ENCODE results near the gene PRMT9. TPM values are rescaled to one million over a fixed set of nuclear protein-coding genes. Genes with fewer than 3 reads are reported as not detected.

PRMT9 gene
- total RNA-seq (10.3 and 14.4 TPM in 2 replicates), polyA plus RNA-seq (6.2 and 8.8 TPM in 2 replicates), polyA minus RNA-seq (ENCODE audit: low replicate concordance) (2.3 and 3.5 TPM in 2 replicates)
- polyA plus RNA-seq (2012) = 4.8 and 6.2 TPM in 2 replicates

GRCh38 chr4:147683717-147684700 is at the start of gene PRMT9:
Gene PRMT9, minus strand, starts transcription at chr4:147684163. Its CDS starts 176 bp downstream, at chr4:147683987.
- peak; percentile 93 to 94 for DNase-seq (ENCODE audit: low read depth in 2 of 2)
- H3K79me2 ChIP-seq (ENCODE audit: control insufficient read depth, insufficient read depth, low read length) = peaks cover 17% of the 10 kb centered on the region
- H3K27ac ChIP-seq (ENCODE audit: insufficient read depth, low read length) = peak within 1 kb of the TSS; percentile 90
- H3K4me1 ChIP-seq (ENCODE audit: control insufficient read depth, extremely low read depth, insufficient read depth, low read length) = peaks cover 5% of the 10 kb centered on the region
- no peaks in the 10 kb centered on the region for H3K9me3 ChIP-seq (ENCODE audit: control insufficient read depth, insufficient read depth, low read depth, low read length)
- H3K4me2 ChIP-seq (ENCODE audit: extremely low read depth, insufficient read depth, low read length) = peak within 1 kb of the TSS; percentile 94
- H3K9ac ChIP-seq (ENCODE audit: insufficient read depth, low read length) = peak within 1 kb of the TSS; percentile 82
- peak within 1 kb of the TSS; percentile 70 to 97 (median 75) for H3K4me3 ChIP-seq (replicated peaks in 1 of 4; ENCODE audit: control extremely low read depth in 1 of 4, insufficient read depth in 1 of 4, low read depth in 3 of 4, low read length in 4 of 4)
- no peaks in the 10 kb centered on the region for H3K36me3 ChIP-seq (ENCODE audit: control insufficient read depth, insufficient read depth, low read length)
- no peak for TF ChIP-seq CTCF (conservative IDR thresholded peaks at IDR 0.05 in 1 of 2, IDR thresholded peaks at IDR 0.05 in 1 of 2; ENCODE audit: low read depth in 1 of 2, low read length in 2 of 2)
- TF ChIP-seq EZH2 (IDR thresholded peaks at IDR 0.05; ENCODE audit: low read length, missing control alignments) = no peak
- no peaks in the 10 kb centered on the region for H4K20me1 ChIP-seq (ENCODE audit: control insufficient read depth, extremely low read depth, insufficient read depth, low read length)
- H2AFZ ChIP-seq (ENCODE audit: low read length) = peak within 1 kb of the TSS; percentile 93
- H3K27me3 ChIP-seq (ENCODE audit: control insufficient read depth, insufficient read depth, low read length) = no peaks in the 10 kb centered on the region

- H3K36me3 ChIP-seq (ENCODE audit: control insufficient read depth, insufficient read depth, low read length) = peaks cover 1% of the 10 kb centered on the region
- peaks cover 56% of the 10 kb centered on the region for H3K79me2 ChIP-seq (ENCODE audit: control insufficient read depth, insufficient read depth, low read length)
- H3K27ac ChIP-seq (ENCODE audit: insufficient read depth, low read length) = peak overlapping the region; percentile 83
- H3K4me1 ChIP-seq (ENCODE audit: control insufficient read depth, extremely low read depth, insufficient read depth, low read length) = peaks cover 16% of the 10 kb centered on the region
- H3K9me3 ChIP-seq (ENCODE audit: control insufficient read depth, insufficient read depth, low read depth, low read length) = no peaks in the 10 kb centered on the region
- H4K20me1 ChIP-seq (ENCODE audit: control insufficient read depth, extremely low read depth, insufficient read depth, low read length) = no peaks in the 10 kb centered on the region
- H3K4me2 ChIP-seq (ENCODE audit: extremely low read depth, insufficient read depth, low read length) = peak overlapping the region; percentile 96
- H2AFZ ChIP-seq (ENCODE audit: low read length) = peak overlapping the region; percentile 77
- peak overlapping the region; percentile 80 for H3K9ac ChIP-seq (ENCODE audit: insufficient read depth, low read length)
- no peaks in the 10 kb centered on the region for H3K27me3 ChIP-seq (ENCODE audit: control insufficient read depth, insufficient read depth, low read length)
- DNase-seq (ENCODE audit: low read depth in 2 of 2) = peak; percentile 47 to 60
- peak overlapping the region; percentile 76 to 97 (median 90) for H3K4me3 ChIP-seq (replicated peaks in 1 of 4; ENCODE audit: control extremely low read depth in 1 of 4, insufficient read depth in 1 of 4, low read depth in 3 of 4, low read length in 4 of 4)
- TF ChIP-seq EZH2 (IDR thresholded peaks at IDR 0.05; ENCODE audit: low read length, missing control alignments) = no peak
- no peak for TF ChIP-seq CTCF (conservative IDR thresholded peaks at IDR 0.05 in 1 of 2, IDR thresholded peaks at IDR 0.05 in 1 of 2; ENCODE audit: low read depth in 1 of 2, low read length in 2 of 2)
Observed at GRCh38 chr4:147732518-147733235, 48.7 kb upstream of the PRMT9 start.
